WI38 (cell line): ENCODE data around the gene STAC3.

ENCODE experiments used
- H3K4me3 ChIP-seq: 2 replicates; pipeline ENCODE4 v1.5.1; 2011; ENCODE audit warnings: low read depth, mild to moderate bottlenecking, control low read depth, low read length
- TF ChIP-seq, protein P1 (sequence below): IDR thresholded peaks from 2 replicates; pipeline ENCODE4 v1.5.1; 2012; ENCODE audit warnings: low read depth, mild to moderate bottlenecking, control low read depth, low read length

The STAC3 gene

GRCh38 chr12:57261428-57261865, 10.5 kb upstream of the STAC3 start:
- TF ChIP-seq, protein P1, sequence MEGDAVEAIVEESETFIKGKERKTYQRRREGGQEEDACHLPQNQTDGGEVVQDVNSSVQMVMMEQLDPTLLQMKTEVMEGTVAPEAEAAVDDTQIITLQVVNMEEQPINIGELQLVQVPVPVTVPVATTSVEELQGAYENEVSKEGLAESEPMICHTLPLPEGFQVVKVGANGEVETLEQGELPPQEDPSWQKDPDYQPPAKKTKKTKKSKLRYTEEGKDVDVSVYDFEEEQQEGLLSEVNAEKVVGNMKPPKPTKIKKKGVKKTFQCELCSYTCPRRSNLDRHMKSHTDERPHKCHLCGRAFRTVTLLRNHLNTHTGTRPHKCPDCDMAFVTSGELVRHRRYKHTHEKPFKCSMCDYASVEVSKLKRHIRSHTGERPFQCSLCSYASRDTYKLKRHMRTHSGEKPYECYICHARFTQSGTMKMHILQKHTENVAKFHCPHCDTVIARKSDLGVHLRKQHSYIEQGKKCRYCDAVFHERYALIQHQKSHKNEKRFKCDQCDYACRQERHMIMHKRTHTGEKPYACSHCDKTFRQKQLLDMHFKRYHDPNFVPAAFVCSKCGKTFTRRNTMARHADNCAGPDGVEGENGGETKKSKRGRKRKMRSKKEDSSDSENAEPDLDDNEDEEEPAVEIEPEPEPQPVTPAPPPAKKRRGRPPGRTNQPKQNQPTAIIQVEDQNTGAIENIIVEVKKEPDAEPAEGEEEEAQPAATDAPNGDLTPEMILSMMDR = no peak
- no peak overlapping the region for H3K4me3 ChIP-seq

DNA sequence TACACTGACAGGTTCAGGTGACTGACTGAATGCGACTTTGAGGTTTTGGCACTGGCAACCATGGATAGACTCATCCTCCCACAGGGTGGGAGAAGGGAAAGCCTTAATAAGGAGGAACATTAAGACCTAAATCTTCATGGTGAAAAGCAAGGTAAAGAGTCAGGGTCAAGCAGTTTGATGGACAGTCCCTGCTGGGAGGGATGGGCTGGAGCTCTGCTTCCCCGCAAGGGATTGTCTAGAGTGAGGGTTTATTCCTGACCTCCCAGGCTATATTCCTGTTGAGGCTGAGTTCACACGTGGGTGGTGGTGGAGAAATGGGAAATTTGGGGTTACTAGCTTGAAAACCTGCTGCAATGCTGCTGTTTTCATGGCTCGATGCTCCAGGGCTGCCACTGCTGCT, 9.4 kb upstream of the STAC3 start:
- TF ChIP-seq, protein P1 = no peak
- no peak overlapping the region for H3K4me3 ChIP-seq

DNA sequence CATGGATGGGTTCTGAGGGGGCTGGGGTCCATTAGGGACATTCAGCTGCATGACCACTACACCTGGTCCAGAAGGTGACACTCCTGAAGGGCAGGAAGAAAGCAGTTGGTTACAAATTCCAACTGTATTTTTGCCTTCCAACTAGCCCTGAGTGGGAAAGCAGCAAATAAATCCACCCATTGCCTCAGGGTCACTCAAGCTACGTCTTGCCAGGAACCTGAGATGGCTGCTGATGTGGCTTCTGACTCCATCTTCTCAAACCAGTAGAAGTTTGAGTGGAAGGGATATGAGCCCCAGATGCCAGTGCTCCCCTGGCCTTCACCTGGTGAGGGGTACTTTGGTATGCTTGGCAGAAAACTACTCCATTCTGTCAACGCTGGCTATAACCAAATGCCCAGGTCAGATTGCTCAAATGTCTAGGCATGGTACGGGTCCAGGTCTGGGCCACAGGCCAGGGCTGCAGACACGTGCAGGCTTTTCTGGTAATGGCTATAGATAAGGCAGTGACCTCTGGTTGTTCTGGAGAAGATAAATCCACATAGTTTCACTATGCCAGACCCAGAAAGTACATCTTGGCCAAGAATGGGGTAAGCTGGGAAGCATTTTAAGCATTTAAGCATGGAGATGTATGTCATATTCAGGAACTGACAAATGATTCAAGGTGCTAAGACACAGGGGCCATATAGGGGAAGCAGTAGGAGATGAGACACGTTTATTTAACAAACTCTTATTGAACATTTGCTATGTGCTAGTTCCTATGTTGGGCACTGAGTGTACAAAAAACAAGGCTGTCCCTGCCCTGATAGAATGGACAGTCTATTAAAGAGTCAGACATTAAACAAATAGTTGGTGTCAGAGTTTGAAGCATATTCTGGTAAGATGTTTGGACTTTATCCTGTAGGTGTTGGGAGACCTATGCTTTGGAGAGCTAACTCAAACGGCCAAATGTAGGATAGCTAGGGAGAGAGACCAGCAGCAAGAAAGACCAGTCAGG, 8.3 kb upstream of the STAC3 start:
- TF ChIP-seq, protein P1 = no peak

GRCh38 chr12:57255916-57256315, 4.9 kb upstream of the STAC3 start:
- TF ChIP-seq, protein P1 = no peak
- no peak overlapping the region for H3K4me3 ChIP-seq

More for the DNA sequence above, 8.3 kb upstream of the STAC3 start:
- no peak overlapping the region for H3K4me3 ChIP-seq

DNA sequence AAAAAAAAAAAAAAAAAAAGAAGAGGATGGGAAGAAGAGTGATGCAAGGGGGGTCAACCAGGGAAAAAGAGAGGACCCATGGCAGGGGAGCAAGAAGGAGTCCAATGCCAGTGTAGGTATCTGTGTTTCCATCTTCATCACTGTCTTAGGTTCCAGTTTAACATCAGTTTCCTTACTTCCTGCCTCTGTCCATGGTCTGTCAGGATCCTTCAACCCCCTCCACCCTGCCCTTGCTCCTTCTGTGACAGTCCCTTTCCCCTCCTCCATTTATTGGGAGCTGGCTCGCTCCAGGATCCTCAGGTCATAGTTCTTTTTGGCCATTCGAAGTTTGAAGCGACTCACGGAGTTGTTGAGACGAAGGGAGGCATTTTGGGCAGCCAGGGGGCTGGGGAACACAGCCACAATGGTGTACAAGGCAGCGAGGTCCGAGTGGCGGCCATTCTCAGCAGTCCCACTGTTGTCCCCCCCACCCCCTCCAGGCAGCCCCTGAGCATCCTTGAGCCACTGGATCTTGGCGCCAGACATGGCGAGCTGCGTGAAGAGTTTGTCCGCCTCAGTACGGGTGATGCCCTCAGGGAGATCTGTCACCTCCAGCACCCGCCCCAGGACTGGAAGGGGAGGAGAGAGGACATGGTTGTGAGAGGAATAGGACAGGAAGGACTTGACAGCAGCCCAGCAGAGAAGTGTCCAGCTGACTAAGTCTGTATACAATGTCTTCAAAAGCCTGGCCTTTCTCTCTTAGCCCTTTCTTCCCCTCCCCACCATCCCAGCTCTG, 3.7 kb upstream of the STAC3 start:
- TF ChIP-seq, protein P1 = no peak
- H3K4me3 ChIP-seq = no peak overlapping the region

DNA sequence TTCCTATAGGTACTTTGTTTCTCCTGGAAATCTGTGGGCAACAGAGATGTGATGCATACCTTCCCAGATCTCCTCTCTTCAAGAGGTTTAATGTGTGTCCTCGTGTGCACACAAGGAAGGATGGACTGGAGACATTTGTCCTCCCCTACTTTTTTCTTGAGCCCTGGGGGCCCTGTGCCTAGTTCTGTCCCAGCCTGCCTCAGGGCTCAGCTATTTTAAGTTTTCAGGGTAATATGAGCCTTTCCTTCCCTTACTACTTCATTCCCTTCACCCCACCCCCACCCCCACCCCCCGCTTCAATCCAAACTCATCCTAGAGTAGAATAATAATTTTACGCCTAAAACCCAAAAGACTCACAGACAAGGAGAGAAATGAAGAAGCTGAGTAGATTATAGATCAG, 446 bp downstream of the STAC3 start:
- TF ChIP-seq, protein P1 = no peak
- no peak overlapping the region for H3K4me3 ChIP-seq
